Endothelial cell of umbilical vein (primary cell): Measurements from ENCODE around the gene CNP. TPM values are rescaled to one million over a fixed set of nuclear protein-coding genes. Genes with fewer than 3 reads are reported as not detected.

Experiments
- BruUV-seq: library from RNA; stranded (reverse); fragments of 400-500 nt; replicated peaks from 2 replicates; lab custom pipeline; 2021; lab: Mats Ljungman, UMichigan
- CTCF ChIA-PET: fragments of 300-600, 350-600 bp; sonication (Branson Sonifier 250); formaldehyde crosslinking; loops from one replicate; lab custom pipeline; 2021; ENCODE audit warnings: antibody characterized with exemption, inconsistent platforms; lab: Charles Lee
- POLR2A ChIA-PET: fragments of 300-600, 350-600 bp; sonication (Branson Sonifier 250); formaldehyde crosslinking; loops from one replicate; lab custom pipeline; 2021; ENCODE audit warnings: antibody characterized with exemption, inconsistent platforms; lab: Charles Lee
- DNase-seq: peaks from one replicate; pipeline ENCODE4 v3.0.0-alpha.2; 2011; ENCODE audit warnings: low read depth, low spot score
- FAIRE-seq: peaks from 2 replicates; lab custom pipeline; 2011; peaks lifted over from hg19 to GRCh38; lab: Jason Lieb, UNC
- H2AFZ ChIP-seq: 2 replicates; pipeline ENCODE4 v1.6.0; 2012; ENCODE audit warnings: low read depth, low read length, control low read depth, inconsistent platforms
- H3K27ac ChIP-seq: 2 replicates; pipeline ENCODE4 v1.5.1; 2011; ENCODE audit warnings: low read depth, mild to moderate bottlenecking, control low read depth, low read length, moderate library complexity; ENCODE audit not compliant: insufficient read depth
- H3K27me3 ChIP-seq, 2 experiments: 2 replicates each; pipeline versions ENCODE4 v1.6.0 to v1.6.1; 2011; ENCODE audit warnings: low read length in 2 of 2, mixed read lengths in 1 of 2; ENCODE audit not compliant: control insufficient read depth in 2 of 2, insufficient read depth in 2 of 2
- H3K36me3 ChIP-seq, 2 experiments: 2 replicates in 1 of 2; 3 replicates in 1 of 2; pipeline ENCODE4 v1.5.1; 2011; ENCODE audit warnings: low read length in 2 of 2, mild to moderate bottlenecking in 1 of 2, moderate library complexity in 1 of 2; ENCODE audit not compliant: control insufficient read depth in 2 of 2, insufficient read depth in 2 of 2; ENCODE audit errors: extremely low read depth in 1 of 2
- H3K4me1 ChIP-seq: 3 replicates; pipeline ENCODE4 v1.5.1; 2011; ENCODE audit warnings: mild to moderate bottlenecking, low read length; ENCODE audit not compliant: control insufficient read depth, insufficient read depth; ENCODE audit errors: extremely low read depth
- H3K4me2 ChIP-seq: 2 replicates; pipeline ENCODE4 v1.6.1; 2011; ENCODE audit warnings: low read length, control low read depth, mixed read lengths; ENCODE audit not compliant: insufficient read depth
- H3K4me3 ChIP-seq, 3 experiments: fragments of 200-600 bp in 1 of 3; sonication (generic), shearing (Covaris generic) in 1 of 3; replicated peaks in 1 of 3; 2 replicates each; pipeline ENCODE4 v1.5.1; 2011 to 2016; ENCODE audit warnings: control low read depth in 3 of 3, low read length in 3 of 3, mild to moderate bottlenecking in 2 of 3, inconsistent platforms in 1 of 3, low read depth in 1 of 3, moderate library complexity in 1 of 3; ENCODE audit not compliant: insufficient read depth in 1 of 3
- H3K79me2 ChIP-seq: 2 replicates; pipeline ENCODE4 v1.6.0; 2012; ENCODE audit warnings: low read length, inconsistent platforms; ENCODE audit not compliant: control insufficient read depth, insufficient read depth
- H3K9ac ChIP-seq: replicated peaks from 2 replicates; pipeline ENCODE3; 2011; ENCODE audit warnings: low read length, control low read depth; ENCODE audit not compliant: insufficient read depth; ENCODE audit errors: extremely low read depth
- H3K9me1 ChIP-seq: replicated peaks from 3 replicates; pipeline ENCODE4 v1.6.0; 2011; ENCODE audit warnings: mild to moderate bottlenecking, low read length; ENCODE audit not compliant: control insufficient read depth, insufficient read depth; ENCODE audit errors: extremely low read depth
- H3K9me3 ChIP-seq: replicated peaks from 2 replicates; pipeline ENCODE4 v1.5.1; 2012; ENCODE audit warnings: low read length, inconsistent platforms; ENCODE audit not compliant: control insufficient read depth, insufficient read depth
- H4K20me1 ChIP-seq: replicated peaks from 2 replicates; pipeline ENCODE3; 2011; ENCODE audit warnings: mild to moderate bottlenecking, low read length; ENCODE audit not compliant: control insufficient read depth, insufficient read depth; ENCODE audit errors: extremely low read depth
- CTCF ChIP-seq, 2 donors: IDR thresholded peaks; 1 replicate in 1 of 2; 2 replicates in 1 of 2; pipeline ENCODE4 v1.5.1; 2011; ENCODE audit warnings: low read length in 2 of 2, mild to moderate bottlenecking in 2 of 2, moderate library complexity in 2 of 2, control low read depth in 1 of 2, inconsistent platforms in 1 of 2, low read depth in 1 of 2; ENCODE audit not compliant: insufficient read depth in 1 of 2; ENCODE audit errors: extremely low read depth in 1 of 2
- EZH2 ChIP-seq: IDR thresholded peaks from 2 replicates; pipeline ENCODE4 v1.6.1; 2012; ENCODE audit warnings: borderline replicate concordance, low read depth, mild to moderate bottlenecking, moderate library complexity, low read length, inconsistent platforms; ENCODE audit not compliant: severe bottlenecking
- FOS ChIP-seq: IDR thresholded peaks from 2 replicates; pipeline ENCODE4 v1.6.1; 2011; ENCODE audit warnings: mild to moderate bottlenecking, low read length, moderate library complexity, borderline replicate concordance; ENCODE audit not compliant: insufficient read depth
- GATA2 ChIP-seq: IDR thresholded peaks from 2 replicates; pipeline ENCODE4 v1.7.0; 2011; ENCODE audit warnings: low read depth, mild to moderate bottlenecking, moderate library complexity, mixed read lengths, low read length; ENCODE audit not compliant: insufficient read length, insufficient read depth
- JUN ChIP-seq: IDR thresholded peaks from 2 replicates; pipeline ENCODE4 v1.6.1; 2011; ENCODE audit warnings: borderline replicate concordance, low read depth; ENCODE audit not compliant: insufficient read length, insufficient read depth
- MAX ChIP-seq: IDR thresholded peaks from 2 replicates; pipeline ENCODE4 v1.6.1; 2011; ENCODE audit not compliant: insufficient read depth, insufficient read length
- MYC ChIP-seq: IDR thresholded peaks from one replicate; pipeline ENCODE4 v1.6.1; 2011; ENCODE audit warnings: mild to moderate bottlenecking, low read depth, low read length
- POLR2A ChIP-seq: IDR thresholded peaks from 2 replicates; pipeline ENCODE4 v1.6.1; 2012; ENCODE audit warnings: low read depth, mild to moderate bottlenecking, control low read depth, low read length
- POLR2AphosphoS5 ChIP-seq: IDR thresholded peaks from 2 replicates; pipeline ENCODE4 v1.6.1; 2012; ENCODE audit warnings: low read depth, mild to moderate bottlenecking, control low read depth, low read length, moderate library complexity; ENCODE audit not compliant: insufficient read depth
- dilution Hi-C: fragments of 300-500 bp; cut with MboI; formaldehyde crosslinking; loops from one replicate; pipeline ENCODE4 v1.15.0; 2019; ENCODE audit warnings: low sequenced_read_pairs; ENCODE audit not compliant: extremely low pct_ligation_motif_present
- intact Hi-C: fragments of 100-400 bp; cut with micrococcal nuclease; formaldehyde crosslinking; loops from one replicate; pipeline ENCODE4 v1.10.0; 2022
- polyA plus RNA-seq, 4 experiments: library from polyadenylated mRNA; depleted of rRNA in 3 of 4; stranded (reverse) in 3 of 4; unstranded in 1 of 4; fragments of >200 nt; gene quantifications; 2 replicates each; pipeline versions ENCODE4 v1.2.1 to v1.2.3, GENCODE V29; 2011 to 2012; ENCODE audit warnings: missing spikeins in 1 of 4
- total RNA-seq: library from RNA; stranded (reverse); gene quantifications from 2 replicates; pipeline ENCODE4 v1.2.3, GENCODE V29; 2021

CNP gene
- total and polyA plus RNA-seq, 2 donors (not counting 3 experiments of a cell fraction or from before 2014, with no cell fraction given), result 49.4 to 84.9 TPM

DNA sequence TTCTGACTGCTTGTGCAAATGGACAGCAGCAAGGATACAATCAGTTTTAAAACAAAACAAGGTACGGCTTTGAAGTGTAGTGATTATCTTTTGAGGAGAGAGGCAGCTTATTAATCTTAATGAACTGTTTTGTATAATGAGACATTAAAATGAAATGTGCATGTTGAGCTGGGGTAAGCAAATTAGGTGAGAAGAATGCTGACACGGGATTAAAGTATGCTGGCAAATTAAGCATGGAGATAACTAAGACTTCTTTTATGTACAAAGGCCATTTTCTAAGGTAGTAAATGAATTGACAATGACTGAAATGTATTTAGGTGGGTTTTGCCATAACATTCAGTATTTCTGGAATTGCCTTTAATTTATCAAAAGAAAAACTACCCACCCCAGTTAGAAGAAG, 31.9 kb downstream of the CNP start:
- dilution Hi-C loops, result no loop called here
- Histone ChIP-seq H2AFZ (no peak overlapping the region), H3K9me1 (no peaks in the 10 kb centered on the region), H3K79me2 (peaks cover 31% of the 10 kb centered on the region), H3K4me3 (no peak overlapping the region), H3K27ac (no peak overlapping the region), H3K4me1 (peaks cover 15% of the 10 kb centered on the region), H3K9ac (no peak overlapping the region), H3K36me3 (peaks cover 20 to 47% of the 10 kb centered on the region in 2 experiments), H3K9me3 (no peaks in the 10 kb centered on the region), H3K27me3 (no peaks in the 10 kb centered on the region), H3K4me2 (no peak overlapping the region), H4K20me1 (peaks cover 9% of the 10 kb centered on the region)
- intact Hi-C loops, result no loop called here
- no TSS peak for BruUV-seq
- FAIRE-seq (no peak), DNase-seq (no peak)
- POLR2A ChIA-PET, result no interaction called here
- no peak for TF ChIP-seq POLR2A
- TF ChIP-seq JUN, result no peak
- no peak for TF ChIP-seq POLR2AphosphoS5
- TF ChIP-seq EZH2, result no peak
- no peak for TF ChIP-seq GATA2
- no peak for TF ChIP-seq MAX
- TF ChIP-seq CTCF (IDR thresholded peaks at IDR 0.05; ENCODE audit: extremely low read depth in 1 of 2, insufficient read depth in 1 of 2, low read depth in 1 of 2, low read length in 2 of 2), result no peak
- TF ChIP-seq MYC, result no peak
- TF ChIP-seq FOS, result no peak
- CTCF ChIA-PET, result interaction anchor here (1.6 kb wide), 1 partner anchor 23 kb away, joined by 4 read pairs; no protein-coding TSS in a partner anchor
